ENCODE results near the gene KLHL29. TPM values are rescaled to one million over a fixed set of nuclear protein-coding genes. Genes with fewer than 3 reads are reported as not detected.

The KLHL29 gene
- total RNA-seq, 1 donor from 2014 or later, result 3.3 TPM

DNA sequence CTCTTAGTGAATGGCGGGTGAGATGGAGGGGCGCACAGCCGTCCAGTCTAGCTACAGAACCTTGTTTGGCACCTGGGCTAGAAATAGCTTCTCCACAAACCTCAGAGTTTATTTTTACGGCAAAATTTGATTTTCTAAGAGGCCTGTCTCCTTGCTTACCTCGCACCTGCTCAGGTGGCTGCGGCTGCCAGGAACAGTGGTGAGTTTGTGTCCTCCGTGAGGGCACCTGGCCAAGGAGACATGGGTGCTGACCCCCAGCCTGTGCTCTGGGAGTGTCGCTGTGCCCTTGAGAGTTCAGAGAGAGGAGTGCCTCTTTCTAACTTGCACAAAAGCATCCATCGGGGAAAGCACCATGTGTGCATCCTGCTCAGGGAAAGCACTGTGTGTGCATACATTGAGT lies 97.2 kb downstream of the KLHL29 start:
- Mint-ChIP-seq H3K4me1 (ENCODE audit: low read depth) (peaks cover 5% of the 10 kb centered on the region), H3K4me3 (no peak overlapping the region), H3K36me3 (ENCODE audit: low read depth) (no peaks in the 10 kb centered on the region), H3K9me3 (no peaks in the 10 kb centered on the region), H3K27ac (no peak overlapping the region), H3K27me3 (ENCODE audit: insufficient read depth) (peaks cover 13% of the 10 kb centered on the region)
- no peak for DNase-seq (ENCODE audit: low spot score)
- intact Hi-C loops (cut with micrococcal nuclease), result no loop called here

DNA sequence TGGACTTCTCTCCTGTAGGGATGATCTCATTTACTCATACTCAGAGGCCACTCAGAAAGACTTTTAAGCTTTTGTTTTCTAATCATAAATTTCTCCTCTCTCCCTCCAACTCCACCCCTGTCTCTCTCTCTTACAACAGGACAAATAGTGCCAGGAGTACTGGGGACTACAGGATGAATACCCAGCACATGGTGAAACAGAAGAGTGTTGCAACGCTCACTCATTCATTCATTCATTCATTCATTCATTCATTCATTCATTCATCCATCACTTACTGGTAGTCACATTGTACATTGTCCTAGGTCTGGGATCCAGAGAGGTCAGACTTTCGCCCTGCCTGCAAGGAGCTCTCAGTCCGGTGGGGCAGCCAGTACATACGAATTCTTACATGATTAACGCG lies 97.6 kb downstream of the KLHL29 start:
- Mint-ChIP-seq H3K27me3 (ENCODE audit: insufficient read depth) (peaks cover 15% of the 10 kb centered on the region), H3K4me1 (ENCODE audit: low read depth) (peaks cover 9% of the 10 kb centered on the region), H3K27ac (no peak overlapping the region), H3K9me3 (no peaks in the 10 kb centered on the region), H3K36me3 (ENCODE audit: low read depth) (no peaks in the 10 kb centered on the region), H3K4me3 (no peak overlapping the region)
- no peak for DNase-seq (ENCODE audit: low spot score)
- intact Hi-C loops (cut with micrococcal nuclease), result no loop called here

DNA sequence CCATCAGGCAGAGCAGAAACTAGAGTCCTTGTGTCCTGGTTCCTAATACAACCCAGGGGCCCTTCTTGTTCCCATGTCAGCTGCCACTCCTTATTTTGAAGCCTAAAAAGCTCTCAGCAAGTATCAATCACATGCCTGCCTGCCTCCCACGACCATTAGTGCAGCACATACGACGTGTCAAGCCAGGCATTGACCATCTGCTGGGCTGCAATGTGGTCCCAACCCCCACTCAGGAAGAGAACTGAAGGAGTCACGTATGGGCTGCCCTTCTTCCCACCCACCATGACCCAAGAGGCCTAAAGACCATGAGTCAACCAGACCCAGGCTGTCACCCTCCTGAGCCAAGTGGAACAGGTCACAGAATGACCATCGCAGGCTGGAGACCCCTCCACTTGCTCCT lies 98.8 kb downstream of the KLHL29 start:
- H3K27ac Mint-ChIP-seq, result no peak overlapping the region
- no peaks in the 10 kb centered on the region for H3K36me3 Mint-ChIP-seq (ENCODE audit: low read depth)
- no peak overlapping the region for H3K4me3 Mint-ChIP-seq
- intact Hi-C loops (cut with micrococcal nuclease), result no loop called here
- no peaks in the 10 kb centered on the region for H3K9me3 Mint-ChIP-seq
- peaks cover 15% of the 10 kb centered on the region for H3K27me3 Mint-ChIP-seq (ENCODE audit: insufficient read depth)
- no peak for DNase-seq (ENCODE audit: low spot score)
- H3K4me1 Mint-ChIP-seq (ENCODE audit: low read depth), result peaks cover 21% of the 10 kb centered on the region

DNA sequence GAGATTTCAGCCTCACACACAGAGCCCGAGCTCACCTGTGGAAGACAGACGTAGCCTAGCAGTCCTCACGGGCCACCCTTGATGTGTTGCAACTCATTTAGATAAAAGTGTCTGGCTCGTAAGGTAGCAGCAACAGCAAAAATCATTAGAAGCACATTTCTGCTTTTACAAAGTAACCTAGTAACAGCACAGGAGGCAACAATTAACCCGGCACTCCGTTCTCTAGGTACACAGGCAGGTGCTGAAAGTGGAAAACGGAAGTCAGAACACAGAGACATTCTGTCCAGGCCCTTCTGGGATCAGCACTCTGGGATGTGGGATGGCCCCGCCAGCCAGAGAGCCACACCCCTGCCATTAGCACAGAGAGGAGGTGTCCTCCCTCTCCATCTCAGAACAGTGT lies 99.3 kb downstream of the KLHL29 start:
- Mint-ChIP-seq H3K9me3 (no peaks in the 10 kb centered on the region), H3K27me3 (ENCODE audit: insufficient read depth) (peaks cover 12% of the 10 kb centered on the region), H3K36me3 (ENCODE audit: low read depth) (no peaks in the 10 kb centered on the region), H3K4me3 (no peak overlapping the region), H3K4me1 (ENCODE audit: low read depth) (peaks cover 26% of the 10 kb centered on the region), H3K27ac (no peak overlapping the region)
- DNase-seq (ENCODE audit: low spot score), result no peak
- intact Hi-C loops (cut with micrococcal nuclease), result no loop called here

DNA sequence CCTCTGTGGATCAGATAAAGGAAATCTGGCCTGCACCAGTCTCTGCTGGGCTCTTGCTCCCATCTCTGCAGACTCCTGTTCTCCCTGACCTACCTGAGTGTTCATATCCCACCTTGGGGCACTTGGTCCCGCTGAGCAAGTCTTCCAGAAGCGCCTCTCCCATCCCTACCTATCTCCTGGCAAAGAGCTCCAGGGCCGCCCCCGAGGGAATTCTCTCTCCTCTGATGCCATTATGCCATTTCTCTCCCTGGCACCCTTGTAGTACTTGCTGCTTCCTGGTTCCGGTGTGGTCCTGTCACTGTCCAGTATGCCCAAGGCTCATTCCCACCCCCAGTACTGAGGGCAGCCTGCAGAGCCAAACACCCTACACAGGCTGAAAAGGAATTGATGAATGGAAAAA lies 99.8 kb downstream of the KLHL29 start:
- no peak overlapping the region for H3K4me3 Mint-ChIP-seq
- H3K4me1 Mint-ChIP-seq (ENCODE audit: low read depth), result peaks cover 31% of the 10 kb centered on the region

DNA sequence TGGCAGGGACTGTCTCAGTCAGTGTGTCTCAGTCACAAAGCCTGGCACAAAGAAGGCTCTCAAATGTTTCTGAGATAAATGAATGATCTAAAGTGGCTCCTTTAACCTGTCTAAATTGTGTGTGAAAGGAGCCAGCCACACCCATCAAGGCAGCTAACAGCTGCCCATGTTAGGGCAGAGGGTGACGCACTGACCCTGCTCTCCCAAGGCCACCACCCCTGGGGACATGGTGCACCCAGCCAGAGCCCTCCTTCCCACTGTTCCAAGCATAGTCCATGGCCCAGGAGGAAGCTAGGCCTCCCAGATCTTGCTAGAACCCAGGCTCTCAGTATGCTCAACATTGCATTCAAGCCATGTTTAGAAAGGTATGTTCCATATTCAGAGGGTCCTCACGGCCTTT lies 100.3 kb downstream of the KLHL29 start:
- peaks cover 7% of the 10 kb centered on the region for H3K27me3 Mint-ChIP-seq (ENCODE audit: insufficient read depth)
- H3K4me1 Mint-ChIP-seq (ENCODE audit: low read depth), result peaks cover 36% of the 10 kb centered on the region
- H3K4me3 Mint-ChIP-seq, result no peak overlapping the region
- intact Hi-C loops (cut with micrococcal nuclease), result loop anchor here (5.0 kb wide), 1 partner anchor 33 kb away; no protein-coding TSS in a partner anchor
- no peak for DNase-seq (ENCODE audit: low spot score)
- no peak overlapping the region for H3K27ac Mint-ChIP-seq
- no peaks in the 10 kb centered on the region for H3K36me3 Mint-ChIP-seq (ENCODE audit: low read depth)
- no peaks in the 10 kb centered on the region for H3K9me3 Mint-ChIP-seq

More for the DNA sequence above, 99.8 kb downstream of the KLHL29 start:
- H3K36me3 Mint-ChIP-seq (ENCODE audit: low read depth), result no peaks in the 10 kb centered on the region
- no peak for DNase-seq (ENCODE audit: low spot score)
- peaks cover 8% of the 10 kb centered on the region for H3K27me3 Mint-ChIP-seq (ENCODE audit: insufficient read depth)
- no peak overlapping the region for H3K27ac Mint-ChIP-seq
- H3K9me3 Mint-ChIP-seq, result no peaks in the 10 kb centered on the region
- intact Hi-C loops (cut with micrococcal nuclease), result loop anchor here (5.0 kb wide), 1 partner anchor 32 kb away; no protein-coding TSS in a partner anchor

DNA sequence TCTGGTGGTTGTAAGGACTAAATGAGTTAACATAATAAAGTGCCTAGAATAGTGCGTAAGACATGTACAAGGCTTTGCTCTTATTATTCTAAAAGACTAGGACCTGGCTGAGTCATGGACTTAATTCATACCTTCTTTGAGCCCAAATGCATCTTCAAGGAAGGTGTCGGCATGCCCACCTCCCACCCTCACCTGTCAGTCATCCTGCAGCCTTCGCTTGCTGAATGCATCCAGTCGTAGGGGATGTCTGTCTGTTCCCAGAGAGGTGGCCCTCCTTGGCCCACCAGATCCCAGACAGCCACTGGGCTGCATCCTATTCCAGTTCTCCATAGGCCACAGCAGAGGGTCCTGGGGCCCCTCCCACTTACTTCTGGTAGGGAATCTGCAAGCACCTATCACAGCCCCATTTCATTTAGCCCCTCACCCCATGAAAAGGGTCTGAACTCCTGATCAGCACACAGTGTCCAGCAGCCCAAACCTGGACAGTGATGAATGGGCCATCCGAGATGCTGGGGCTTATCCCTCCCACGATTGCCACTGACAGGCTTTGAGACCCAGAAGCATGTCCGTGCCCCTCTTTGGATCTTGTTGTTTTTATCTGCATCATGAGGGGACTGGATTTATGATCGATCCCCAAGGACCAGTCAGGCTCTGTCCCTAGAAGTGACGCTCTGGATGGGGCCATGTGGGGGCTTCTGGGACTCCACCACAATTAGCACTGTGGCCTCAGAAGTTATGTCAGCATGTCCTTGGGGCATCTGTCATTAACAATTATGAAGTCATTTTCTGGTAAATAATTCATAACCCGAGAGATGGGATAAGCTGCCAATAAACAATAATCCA lies 101.1 kb downstream of the KLHL29 start:
- DNase-seq (ENCODE audit: low spot score), result no peak
- Mint-ChIP-seq H3K4me3 (no peak overlapping the region), H3K27ac (no peak overlapping the region), H3K36me3 (ENCODE audit: low read depth) (no peaks in the 10 kb centered on the region), H3K27me3 (ENCODE audit: insufficient read depth) (peaks cover 7% of the 10 kb centered on the region), H3K9me3 (no peaks in the 10 kb centered on the region), H3K4me1 (ENCODE audit: low read depth) (peaks cover 44% of the 10 kb centered on the region)
- intact Hi-C loops (cut with micrococcal nuclease), result loop anchor here (5.0 kb wide), 1 partner anchor 34 kb away; no protein-coding TSS in a partner anchor

DNA sequence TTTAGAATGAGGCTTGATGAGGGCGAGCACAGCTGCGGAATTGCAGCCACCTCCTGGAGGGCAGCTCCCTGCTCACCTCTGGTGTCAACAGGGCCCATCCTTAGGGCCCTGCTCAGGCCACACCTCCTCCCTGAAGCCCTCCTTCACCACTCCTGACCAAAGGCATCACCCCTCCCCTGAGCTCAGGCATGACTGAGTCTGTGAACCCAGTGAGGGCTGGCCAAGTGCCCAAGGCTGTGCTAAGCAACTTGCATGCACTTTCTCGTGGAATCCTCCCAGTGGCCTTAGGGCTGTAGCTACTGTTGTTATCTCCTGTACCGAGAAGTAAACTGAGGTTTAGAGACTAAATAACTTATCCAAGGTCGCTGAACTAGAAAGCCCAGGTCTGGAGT lies 101.7 kb downstream of the KLHL29 start:
- Mint-ChIP-seq H3K4me3 (no peak overlapping the region), H3K36me3 (ENCODE audit: low read depth) (no peaks in the 10 kb centered on the region), H3K9me3 (no peaks in the 10 kb centered on the region), H3K27me3 (ENCODE audit: insufficient read depth) (peaks cover 7% of the 10 kb centered on the region), H3K4me1 (ENCODE audit: low read depth) (peaks cover 50% of the 10 kb centered on the region), H3K27ac (no peak overlapping the region)
- no peak for DNase-seq (ENCODE audit: low spot score)
- intact Hi-C loops (cut with micrococcal nuclease), result loop anchor here (5.0 kb wide), 1 partner anchor 34 kb away; no protein-coding TSS in a partner anchor

DNA sequence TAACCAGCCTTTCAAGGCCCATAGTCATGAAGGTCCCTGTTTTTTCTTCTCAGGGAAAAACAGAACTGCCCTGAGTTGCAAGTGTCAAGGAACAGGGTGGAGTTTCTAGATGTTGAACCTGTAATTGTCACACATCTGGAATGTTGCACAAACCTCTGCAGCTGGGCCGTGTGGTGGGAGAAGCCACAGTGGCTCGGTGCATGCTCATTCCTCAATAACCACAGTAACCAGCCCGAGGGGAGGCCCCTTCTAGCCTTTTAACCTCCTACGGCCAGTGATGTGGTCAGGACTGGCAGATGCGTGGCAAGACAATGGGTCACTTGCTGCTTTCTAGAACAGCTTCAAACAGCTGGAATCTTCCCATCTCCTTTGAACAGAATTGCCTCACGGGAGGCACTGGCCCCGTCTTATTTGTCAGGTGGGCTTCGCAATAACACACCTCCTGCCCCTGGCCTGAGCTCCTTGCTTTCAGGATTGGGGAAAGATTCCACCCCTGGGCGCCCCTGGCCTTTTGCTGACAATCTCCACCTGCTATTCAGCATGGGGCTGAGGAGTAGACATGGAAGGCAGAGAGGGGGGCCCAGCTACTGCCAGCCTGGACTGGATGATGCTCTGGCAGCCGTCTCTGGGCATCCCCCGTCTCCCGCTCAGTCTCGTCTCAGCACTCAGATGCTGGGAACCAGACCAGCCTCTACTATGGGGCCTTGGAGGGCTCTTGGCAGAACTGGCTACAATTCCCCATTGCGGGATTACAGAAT lies 102.9 kb downstream of the KLHL29 start:
- peak overlapping the region; percentile 78 for H3K27ac Mint-ChIP-seq
- no peak for DNase-seq (ENCODE audit: low spot score)
- intact Hi-C loops (cut with micrococcal nuclease), result loop anchor here (2.0 to 5.0 kb wide), 4 partner anchors 36 to 101 kb away; no protein-coding TSS in a partner anchor
- H3K4me3 Mint-ChIP-seq, result peak overlapping the region; percentile 62
- no peaks in the 10 kb centered on the region for H3K36me3 Mint-ChIP-seq (ENCODE audit: low read depth)
- no peaks in the 10 kb centered on the region for H3K9me3 Mint-ChIP-seq
- peaks cover 8% of the 10 kb centered on the region for H3K27me3 Mint-ChIP-seq (ENCODE audit: insufficient read depth)
- H3K4me1 Mint-ChIP-seq (ENCODE audit: low read depth), result peaks cover 59% of the 10 kb centered on the region

DNA sequence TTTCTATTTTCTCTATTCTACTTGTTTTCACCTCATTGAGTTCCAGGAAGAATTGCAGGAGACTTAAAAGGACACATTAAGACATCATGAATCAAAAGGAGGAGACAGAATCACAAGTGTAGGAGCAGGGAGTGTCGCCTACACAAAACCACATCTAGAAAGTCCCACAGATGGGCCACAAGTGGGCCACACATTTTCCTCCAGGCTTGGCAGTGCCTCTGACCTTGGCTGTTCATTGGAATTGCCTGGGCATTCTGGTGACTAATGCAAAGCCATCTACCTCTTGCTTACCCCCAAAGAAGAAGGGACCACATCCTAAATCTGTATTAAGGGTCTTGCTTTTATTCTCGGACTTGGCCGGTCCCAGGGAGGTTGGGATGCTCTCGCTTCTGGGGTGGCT lies 103.6 kb downstream of the KLHL29 start:
- intact Hi-C loops (cut with micrococcal nuclease), result loop anchor here (2.0 to 5.0 kb wide), 4 partner anchors 36 to 102 kb away; no protein-coding TSS in a partner anchor
- H3K4me1 Mint-ChIP-seq (ENCODE audit: low read depth), result peaks cover 65% of the 10 kb centered on the region
- no peaks in the 10 kb centered on the region for H3K36me3 Mint-ChIP-seq (ENCODE audit: low read depth)
- DNase-seq (ENCODE audit: low spot score), result no peak
- H3K9me3 Mint-ChIP-seq, result no peaks in the 10 kb centered on the region
- H3K27me3 Mint-ChIP-seq (ENCODE audit: insufficient read depth), result peaks cover 13% of the 10 kb centered on the region
- peak overlapping the region; percentile 78 for H3K27ac Mint-ChIP-seq
- peak overlapping the region; percentile 62 for H3K4me3 Mint-ChIP-seq

DNA sequence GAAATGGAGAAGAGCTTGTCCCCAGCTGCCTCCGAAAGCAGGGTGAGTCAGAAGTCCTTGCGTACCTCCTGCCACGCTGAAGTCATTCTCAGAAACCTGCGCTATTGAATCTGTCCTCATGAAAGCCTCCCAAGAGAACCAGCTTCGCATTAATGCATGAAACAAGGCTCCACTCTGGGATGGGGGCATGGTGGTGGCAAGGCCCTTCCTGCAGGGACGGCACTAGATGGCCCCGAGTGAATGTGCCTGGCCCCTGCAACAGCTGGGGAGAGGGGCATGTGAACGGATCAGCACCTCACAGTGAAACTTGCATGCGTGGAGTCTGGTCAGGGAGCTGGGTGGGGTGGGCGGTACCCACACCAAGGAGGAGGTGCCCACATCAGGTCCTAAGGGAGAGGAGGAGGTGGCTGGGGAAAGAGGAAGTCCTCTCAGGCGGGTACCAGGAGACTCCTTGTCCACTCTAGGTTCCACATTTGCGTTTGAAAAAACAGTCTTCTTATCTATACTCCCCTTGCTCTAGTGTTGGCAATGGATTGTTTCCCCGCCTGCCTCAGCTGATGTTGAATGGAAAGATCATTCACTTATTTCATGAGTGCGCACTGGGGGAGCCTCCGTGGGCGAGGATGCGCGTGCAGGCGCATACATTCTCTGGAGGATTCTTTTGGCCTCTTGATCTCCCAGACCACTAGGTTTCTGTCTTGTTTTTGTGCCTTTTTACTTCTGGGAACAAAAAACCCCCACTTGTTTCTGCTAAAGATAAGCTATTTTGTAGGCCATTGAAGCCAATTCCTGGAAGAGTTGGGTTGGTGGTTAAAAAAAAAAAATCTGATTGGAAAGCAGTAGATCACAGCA lies 104.7 kb downstream of the KLHL29 start:
- no peaks in the 10 kb centered on the region for H3K9me3 Mint-ChIP-seq
- intact Hi-C loops (cut with micrococcal nuclease), result loop anchor here (1.0 to 5.0 kb wide), 6 partner anchors 8 to 103 kb away; no protein-coding TSS in a partner anchor
- no peaks in the 10 kb centered on the region for H3K36me3 Mint-ChIP-seq (ENCODE audit: low read depth)
- H3K4me1 Mint-ChIP-seq (ENCODE audit: low read depth), result peaks cover 69% of the 10 kb centered on the region
- peak overlapping the region; percentile 74 for H3K27ac Mint-ChIP-seq
- peaks cover 14% of the 10 kb centered on the region for H3K27me3 Mint-ChIP-seq (ENCODE audit: insufficient read depth)
- H3K4me3 Mint-ChIP-seq, result peak overlapping the region; percentile 65
- DNase-seq (ENCODE audit: low spot score), result peak; percentile 11

DNA sequence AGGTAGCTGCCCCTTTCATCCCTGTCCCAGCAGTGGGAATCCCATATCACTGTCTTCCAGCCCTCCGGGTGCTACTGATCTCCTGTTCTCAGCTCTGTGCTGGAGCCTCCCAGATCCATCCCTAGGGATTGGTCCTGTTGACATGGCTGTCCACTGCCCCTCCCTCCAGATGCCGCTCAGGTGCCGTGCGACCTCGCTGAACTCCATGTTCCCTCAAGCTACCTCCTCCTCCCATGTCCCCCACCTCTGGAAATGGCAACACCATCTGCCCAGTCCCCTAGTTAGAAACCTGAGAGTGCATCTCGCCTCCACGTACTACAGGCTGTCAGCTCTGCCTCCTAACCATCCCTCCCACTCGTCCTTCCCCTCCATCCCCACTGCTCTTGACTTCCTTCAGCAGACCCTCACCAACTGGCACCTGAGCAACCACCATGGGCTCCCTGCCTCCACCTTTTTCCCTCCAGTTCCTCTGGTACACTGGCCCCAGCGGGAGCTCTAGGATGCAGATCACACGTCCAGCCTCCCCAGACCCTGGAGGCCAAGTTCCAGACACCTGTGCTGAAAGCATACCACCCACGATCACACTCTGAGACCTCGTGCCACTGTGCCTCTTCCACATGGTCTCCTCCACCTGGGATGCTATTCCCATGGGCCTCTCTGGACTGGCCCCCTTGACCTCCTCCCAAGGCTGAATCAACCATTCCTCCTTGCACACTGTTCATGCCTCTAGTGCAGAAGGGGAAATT lies 106.8 kb downstream of the KLHL29 start:
- H3K4me1 Mint-ChIP-seq (ENCODE audit: low read depth), result peaks cover 82% of the 10 kb centered on the region

More for the DNA sequence above, 106.8 kb downstream of the KLHL29 start:
- peak overlapping the region; percentile 34 for H3K27ac Mint-ChIP-seq
- H3K9me3 Mint-ChIP-seq, result no peaks in the 10 kb centered on the region
- no peaks in the 10 kb centered on the region for H3K36me3 Mint-ChIP-seq (ENCODE audit: low read depth)
- H3K4me3 Mint-ChIP-seq, result no peak overlapping the region
- intact Hi-C loops (cut with micrococcal nuclease), result no loop called here
- no peak for DNase-seq (ENCODE audit: low spot score)
- peaks cover 11% of the 10 kb centered on the region for H3K27me3 Mint-ChIP-seq (ENCODE audit: insufficient read depth)
